Subcutaneous abdominal adipose tissue (tissue), 5 donors: Measurements from ENCODE around the gene MCL1.

Experiments
- H3K27ac ChIP-seq: one replicate; pipeline ENCODE4 v1.7.0; 2013; ENCODE audit warnings: low read depth, mild to moderate bottlenecking, inconsistent platforms, low read length, moderate library complexity
- H3K27me3 ChIP-seq, 5 donors: one replicate each; pipeline ENCODE4 v1.7.0; 2013; ENCODE audit warnings: low read length in 5 of 5, inconsistent platforms in 1 of 5; ENCODE audit not compliant: control insufficient read depth in 5 of 5, insufficient read depth in 4 of 5
- H3K36me3 ChIP-seq, 5 donors: one replicate each; pipeline ENCODE4 v1.7.0; 2013; ENCODE audit warnings: low read length in 5 of 5; ENCODE audit not compliant: control insufficient read depth in 5 of 5, insufficient read depth in 5 of 5
- H3K4me1 ChIP-seq, 5 donors: one replicate each; pipeline ENCODE4 v1.7.0; 2013; ENCODE audit warnings: low read length in 5 of 5, mild to moderate bottlenecking in 3 of 5, moderate library complexity in 1 of 5; ENCODE audit not compliant: control insufficient read depth in 5 of 5, insufficient read depth in 5 of 5
- H3K4me3 ChIP-seq, 5 donors: one replicate each; pipeline ENCODE4 v1.7.0; 2013; ENCODE audit warnings: low read length in 5 of 5, low read depth in 1 of 5
- H3K9ac ChIP-seq, 5 donors: one replicate each; pipeline ENCODE4 v1.7.0; 2013; ENCODE audit warnings: low read length in 5 of 5, mild to moderate bottlenecking in 4 of 5, moderate library complexity in 3 of 5
- H3K9me3 ChIP-seq, 5 donors: one replicate each; pipeline ENCODE4 v1.7.0; 2013; ENCODE audit warnings: low read length in 5 of 5; ENCODE audit not compliant: control insufficient read depth in 5 of 5
- donor health status: healthy.
- donor health status: healthy.
- donor health status: healthy.
- donor health status: healthy.
- donor health status: healthy.

The MCL1 gene

GRCh38 chr1:150528196-150528595, 51.2 kb downstream of the MCL1 start:
- no peak overlapping the region for H3K9ac ChIP-seq
- no peak overlapping the region for H3K4me3 ChIP-seq

GRCh38 chr1:150525348-150525747, 54.1 kb downstream of the MCL1 start:
- Histone ChIP-seq H3K9me3 (peaks cover 0 to 3% (median 2%) of the 10 kb centered on the region in 5 donors), H3K36me3 (no peaks in the 10 kb centered on the region), H3K4me3 (no peak overlapping the region), H3K4me1 (peaks cover 4 to 12% (median 9%) of the 10 kb centered on the region in 5 donors), H3K27ac (no peak overlapping the region), H3K27me3 (no peaks in the 10 kb centered on the region), H3K9ac (no peak overlapping the region)

More at GRCh38 chr1:150528196-150528595, 51.2 kb downstream of the MCL1 start:
- Histone ChIP-seq H3K36me3 (no peaks in the 10 kb centered on the region), H3K27ac (no peak overlapping the region), H3K4me1 (peaks cover 7 to 22% (median 16%) of the 10 kb centered on the region in 5 donors), H3K9me3 (peaks cover 0 to 3% (median 2%) of the 10 kb centered on the region in 5 donors), H3K27me3 (no peaks in the 10 kb centered on the region)
